HS-5 (cell line): ENCODE measurements around the gene NEUROD1.

ENCODE experiments used
- DNase-seq: peaks from one replicate; pipeline ENCODE4 v3.0.0-alpha.2; 2012; ENCODE audit warnings: low read depth

NEUROD1 gene

GRCh38 chr2:181680937-181681811 is 857 bp upstream of the NEUROD1 start:
- no peak for DNase-seq

GRCh38 chr2:181679544-181679979 is 755 bp downstream of the NEUROD1 start:
- no peak for DNase-seq

- no peak for DNase-seq
Observed at GRCh38 chr2:181678861-181679543, 1.3 kb downstream of the NEUROD1 start.

- DNase-seq, result no peak
Observed at GRCh38 chr2:181677912-181678586, 2.3 kb downstream of the NEUROD1 start.

GRCh38 chr2:181675254-181675653 is 5.1 kb downstream of the NEUROD1 start:
- no peak for DNase-seq

- DNase-seq, result no peak
Observed at GRCh38 chr2:181674461-181674860, 5.9 kb downstream of the NEUROD1 start.

- DNase-seq, result no peak
Observed at GRCh38 chr2:181673173-181673572, 7.1 kb downstream of the NEUROD1 start.

GRCh38 chr2:181672255-181673008 is 7.9 kb downstream of the NEUROD1 start:
- no peak for DNase-seq

DNA sequence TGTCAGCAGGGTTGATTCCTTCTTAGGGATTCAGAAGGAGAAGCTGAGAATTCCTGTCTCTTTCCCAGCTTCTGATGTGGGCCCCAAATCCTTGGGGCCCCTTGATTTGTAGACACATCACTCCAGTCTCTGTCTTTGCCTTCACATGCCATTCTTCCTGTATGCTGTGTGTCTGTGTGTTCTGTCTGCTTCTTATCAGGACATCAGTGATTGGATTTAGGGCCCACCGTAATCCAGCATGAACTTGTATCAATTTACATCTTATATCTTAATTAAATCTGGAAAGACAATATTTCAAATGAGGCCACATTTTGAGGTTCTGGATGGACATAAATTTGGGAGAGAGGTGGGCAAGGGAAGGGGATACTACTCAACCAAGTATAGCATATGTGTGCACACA is 9.7 kb downstream of the NEUROD1 start:
- no peak for DNase-seq

GRCh38 chr2:181667234-181667633 is 13.1 kb downstream of the NEUROD1 start:
- DNase-seq, result no peak

GRCh38 chr2:181662287-181662686 is 18.0 kb downstream of the NEUROD1 start:
- DNase-seq, result no peak

GRCh38 chr2:181660181-181660580 is 20.1 kb downstream of the NEUROD1 start:
- no peak for DNase-seq

GRCh38 chr2:181658444-181658843 is 21.9 kb downstream of the NEUROD1 start:
- no peak for DNase-seq

DNA sequence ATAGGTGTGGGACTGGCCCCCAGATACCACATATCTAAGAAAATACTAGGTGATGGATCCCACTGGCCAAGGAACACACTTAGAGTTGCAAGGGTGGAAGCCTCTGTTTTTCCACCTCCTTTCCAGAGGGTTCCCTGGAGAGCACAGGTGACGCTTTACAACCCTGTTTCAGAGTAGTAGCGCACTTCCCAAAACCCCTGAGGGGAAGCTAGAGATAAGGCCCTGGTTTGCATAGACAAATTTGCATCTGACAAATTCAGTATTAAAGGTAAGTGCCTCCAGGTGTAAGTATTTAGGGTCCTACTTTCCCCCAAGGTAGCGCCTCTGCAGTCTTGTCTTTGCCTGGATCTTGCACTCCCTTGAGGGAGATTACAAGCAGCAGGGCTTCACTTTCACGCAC is 22.9 kb downstream of the NEUROD1 start:
- DNase-seq, result no peak

DNA sequence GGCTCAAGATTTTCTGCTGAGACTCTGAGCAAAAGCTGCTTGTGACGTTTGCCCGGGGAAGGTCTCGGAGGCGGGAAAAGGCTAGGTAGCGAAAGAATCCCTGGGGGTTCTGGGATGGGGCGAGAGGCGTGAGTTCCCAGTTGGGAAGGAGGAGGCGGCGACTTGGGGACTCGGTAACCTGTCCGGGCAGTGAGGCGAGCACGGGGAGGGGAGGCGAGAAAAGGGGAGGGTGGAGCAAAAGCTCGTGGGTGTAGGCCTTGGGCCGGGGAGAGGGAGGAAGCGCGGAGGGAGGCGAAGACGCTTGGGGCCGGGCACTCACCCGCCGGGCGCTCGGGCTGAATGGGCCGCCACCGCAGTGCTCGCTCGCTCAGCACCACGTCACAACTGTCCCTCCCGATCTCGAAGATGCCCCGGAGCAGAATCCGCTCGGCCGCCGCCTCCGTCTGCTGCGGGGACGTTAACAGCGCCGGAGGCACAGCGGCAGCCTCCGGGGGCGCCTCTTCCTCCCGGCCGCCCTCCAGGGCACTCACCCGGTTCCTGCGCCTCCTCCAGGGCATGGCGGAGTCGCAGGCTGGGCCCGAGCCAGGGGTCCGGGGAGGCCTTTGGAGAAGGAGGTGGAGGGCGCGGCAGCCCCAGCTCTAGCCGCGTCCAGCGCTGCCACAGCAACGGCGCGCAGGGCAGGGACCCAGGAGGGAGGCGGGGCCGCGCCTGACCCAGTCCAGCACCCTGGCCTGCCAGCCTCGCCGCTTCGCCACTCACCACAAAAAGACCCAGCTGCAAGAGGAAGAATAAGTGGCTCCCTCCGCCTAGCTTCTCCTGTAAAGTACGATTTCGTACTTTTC is 23.6 kb downstream of the NEUROD1 start, which contains the start of gene CERKL:
Gene CERKL, minus strand, starts transcription at position 656 of the 842 bp plus-strand sequence. Its CDS starts 99 bp downstream, at position 557.
- peak; percentile 22 for DNase-seq

GRCh38 chr2:181655519-181655918 is 24.8 kb downstream of the NEUROD1 start:
- no peak for DNase-seq

DNA sequence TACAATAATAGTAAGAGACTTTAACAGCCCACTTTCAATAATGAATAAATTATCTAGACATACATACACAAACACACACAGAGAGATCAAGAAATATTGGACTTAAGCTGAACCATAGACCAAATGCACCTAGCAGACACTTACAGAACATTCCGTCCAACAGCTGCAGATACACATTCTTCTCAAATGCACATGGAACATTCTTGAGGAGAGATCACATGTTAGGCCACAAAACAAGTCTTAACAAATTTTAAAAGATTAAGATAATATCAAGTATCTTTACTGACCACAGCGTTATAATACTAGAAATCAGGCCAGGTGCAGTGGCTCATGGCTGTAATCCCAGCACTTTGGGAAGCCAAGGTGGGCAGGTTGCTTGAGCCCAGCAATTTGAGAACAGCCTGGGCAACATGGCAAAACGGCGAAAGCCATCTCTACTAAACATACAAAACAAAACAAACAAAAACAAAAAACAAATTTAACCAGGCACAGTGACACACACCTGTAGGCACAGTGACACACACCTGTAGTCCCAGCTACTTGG is 30.8 kb downstream of the NEUROD1 start:
- DNase-seq, result no peak

GRCh38 chr2:181648478-181649155 is 31.7 kb downstream of the NEUROD1 start:
- DNase-seq, result no peak

- DNase-seq, result no peak
Observed at GRCh38 chr2:181646415-181646987, 33.8 kb downstream of the NEUROD1 start.

GRCh38 chr2:181643151-181643550 is 37.2 kb downstream of the NEUROD1 start:
- DNase-seq, result no peak
